Measurements from ENCODE around the gene PLXNA4.

GRCh38 chr7:132261327-132262159 is 314.7 kb downstream of the PLXNA4 start:
- TF ChIP-seq CTCF (IDR thresholded peaks at IDR 0.05; ENCODE audit: low read depth, low read length) (no peak), EZH2phosphoT487 (IDR thresholded peaks at IDR 0.05; ENCODE audit: low read depth) (no peak)
